HG03280 (cell line): ENCODE measurements around the gene KRT9.
"Not testable (repeated sequence)": the region's sequence is repeated elsewhere in the genome, so short reads cannot be mapped to it uniquely, and the experiment has no call there.

ENCODE experiments used
- ATAC-seq: cut with Tn5 transposase; IDR thresholded peaks from one replicate; pipeline ENCODE4 v1.9.1; 2021; ENCODE audit warnings: mild to moderate bottlenecking, moderate library complexity; ENCODE audit not compliant: unreplicated experiment

KRT9 gene, protein sequence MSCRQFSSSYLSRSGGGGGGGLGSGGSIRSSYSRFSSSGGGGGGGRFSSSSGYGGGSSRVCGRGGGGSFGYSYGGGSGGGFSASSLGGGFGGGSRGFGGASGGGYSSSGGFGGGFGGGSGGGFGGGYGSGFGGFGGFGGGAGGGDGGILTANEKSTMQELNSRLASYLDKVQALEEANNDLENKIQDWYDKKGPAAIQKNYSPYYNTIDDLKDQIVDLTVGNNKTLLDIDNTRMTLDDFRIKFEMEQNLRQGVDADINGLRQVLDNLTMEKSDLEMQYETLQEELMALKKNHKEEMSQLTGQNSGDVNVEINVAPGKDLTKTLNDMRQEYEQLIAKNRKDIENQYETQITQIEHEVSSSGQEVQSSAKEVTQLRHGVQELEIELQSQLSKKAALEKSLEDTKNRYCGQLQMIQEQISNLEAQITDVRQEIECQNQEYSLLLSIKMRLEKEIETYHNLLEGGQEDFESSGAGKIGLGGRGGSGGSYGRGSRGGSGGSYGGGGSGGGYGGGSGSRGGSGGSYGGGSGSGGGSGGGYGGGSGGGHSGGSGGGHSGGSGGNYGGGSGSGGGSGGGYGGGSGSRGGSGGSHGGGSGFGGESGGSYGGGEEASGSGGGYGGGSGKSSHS

DNA sequence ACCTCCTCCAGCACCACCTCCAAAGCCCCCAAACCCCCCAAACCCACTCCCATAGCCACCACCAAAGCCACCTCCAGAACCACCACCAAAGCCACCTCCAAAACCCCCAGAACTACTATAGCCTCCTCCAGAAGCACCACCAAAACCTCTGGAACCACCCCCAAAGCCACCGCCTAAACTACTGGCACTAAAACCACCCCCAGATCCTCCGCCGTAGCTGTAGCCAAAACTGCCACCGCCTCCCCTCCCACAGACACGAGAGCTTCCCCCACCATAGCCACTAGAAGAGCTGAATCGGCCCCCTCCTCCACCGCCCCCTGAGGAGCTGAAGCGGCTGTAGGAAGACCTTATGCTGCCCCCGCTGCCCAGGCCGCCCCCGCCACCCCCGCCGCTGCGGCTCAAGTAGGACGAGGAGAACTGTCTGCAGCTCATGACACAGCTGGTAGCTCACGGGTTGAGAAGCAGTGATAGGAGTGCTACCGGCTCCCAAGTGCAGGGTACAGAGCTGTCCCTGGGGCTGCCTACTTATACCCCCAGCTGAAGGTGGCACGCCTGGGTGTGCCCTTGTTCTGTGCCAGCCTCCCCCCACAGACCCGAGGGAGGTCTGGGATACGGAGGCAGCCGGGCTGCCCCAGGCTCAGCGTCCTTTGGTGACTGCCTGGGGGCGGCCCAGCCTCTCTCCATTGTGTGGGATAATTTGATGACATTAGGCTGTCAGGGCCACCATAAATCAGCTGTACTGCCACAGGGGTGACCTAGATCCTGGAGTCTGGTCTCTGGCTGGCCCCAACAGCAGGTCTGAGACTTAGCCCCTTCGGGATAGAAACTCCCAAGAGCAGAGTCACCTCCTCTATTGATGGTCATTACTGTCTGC lies at the start of gene KRT9:
Gene KRT9, minus strand, starts transcription at position 499 of the 874 bp plus-strand sequence. Its CDS starts 67 bp downstream, at position 432.
- ATAC-seq, result no peak

DNA sequence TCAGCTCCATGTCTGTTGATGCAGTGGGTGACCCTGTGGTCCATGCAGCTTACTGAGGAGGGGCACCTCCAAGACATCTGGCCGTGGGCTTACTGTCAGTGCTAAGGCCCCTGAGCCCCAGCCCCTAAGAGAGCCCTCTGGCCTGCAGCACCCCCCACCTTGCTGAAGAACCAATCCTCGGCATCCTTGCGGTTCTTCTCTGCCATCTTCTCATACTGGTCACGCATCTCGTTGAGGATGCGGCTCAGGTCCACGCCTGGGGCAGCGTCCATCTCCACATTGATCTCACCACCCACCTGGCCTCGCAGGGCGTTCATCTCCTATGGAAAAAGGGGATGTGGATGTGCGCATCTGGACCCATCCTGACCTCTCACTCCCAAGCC lies 49.6 kb upstream of the KRT9 start:
- not testable (repeated sequence) for ATAC-seq

- ATAC-seq, result no peak
Measured at GRCh38 chr17:41620583-41621434, 49.0 kb upstream of the KRT9 start.

- ATAC-seq, result not testable (repeated sequence)
Measured at GRCh38 chr17:41619927-41620582, 48.2 kb upstream of the KRT9 start.

DNA sequence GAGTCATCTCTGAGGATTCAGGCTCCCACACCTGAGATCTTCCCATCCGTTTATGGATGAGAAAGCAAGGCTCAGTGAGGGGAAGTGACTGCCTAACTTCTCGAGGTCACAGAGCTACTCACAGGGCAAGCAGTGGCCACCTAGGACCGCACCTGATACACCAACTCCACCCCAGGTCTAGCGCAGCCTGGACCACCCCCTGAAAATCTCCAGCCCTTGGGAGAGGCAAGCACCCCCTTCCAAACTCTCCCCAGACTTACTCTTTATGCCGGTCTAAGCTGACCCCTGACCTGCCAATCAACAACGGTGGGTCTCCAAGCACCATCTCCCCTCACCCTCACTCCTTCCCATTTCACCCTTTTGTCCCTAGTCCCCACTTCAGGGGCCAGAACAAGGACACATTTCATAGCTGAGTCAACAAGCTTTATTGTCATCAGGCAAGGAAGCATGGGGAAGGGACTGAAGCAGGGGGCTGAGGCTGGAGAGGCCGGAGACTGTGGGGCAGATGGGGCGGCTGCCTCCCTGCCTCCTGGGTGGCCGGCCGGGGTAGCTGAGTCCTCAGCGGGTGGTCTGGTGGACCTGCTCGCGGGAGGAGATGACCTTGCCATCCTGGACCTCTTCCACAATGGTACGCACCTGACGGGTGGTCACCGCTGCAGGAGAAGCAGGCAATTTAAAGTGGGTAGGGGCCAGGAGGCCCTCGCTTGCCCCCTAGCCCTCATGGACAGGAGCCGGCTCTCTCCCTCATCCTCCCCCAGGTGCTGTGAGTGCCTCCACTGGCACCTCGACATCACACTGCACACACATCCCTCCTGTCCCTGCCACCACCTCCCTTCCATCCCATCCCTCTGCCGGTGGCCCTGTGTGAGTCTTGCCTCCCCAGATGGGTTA lies 47.4 kb upstream of the KRT9 start:
- ATAC-seq, result no peak

DNA sequence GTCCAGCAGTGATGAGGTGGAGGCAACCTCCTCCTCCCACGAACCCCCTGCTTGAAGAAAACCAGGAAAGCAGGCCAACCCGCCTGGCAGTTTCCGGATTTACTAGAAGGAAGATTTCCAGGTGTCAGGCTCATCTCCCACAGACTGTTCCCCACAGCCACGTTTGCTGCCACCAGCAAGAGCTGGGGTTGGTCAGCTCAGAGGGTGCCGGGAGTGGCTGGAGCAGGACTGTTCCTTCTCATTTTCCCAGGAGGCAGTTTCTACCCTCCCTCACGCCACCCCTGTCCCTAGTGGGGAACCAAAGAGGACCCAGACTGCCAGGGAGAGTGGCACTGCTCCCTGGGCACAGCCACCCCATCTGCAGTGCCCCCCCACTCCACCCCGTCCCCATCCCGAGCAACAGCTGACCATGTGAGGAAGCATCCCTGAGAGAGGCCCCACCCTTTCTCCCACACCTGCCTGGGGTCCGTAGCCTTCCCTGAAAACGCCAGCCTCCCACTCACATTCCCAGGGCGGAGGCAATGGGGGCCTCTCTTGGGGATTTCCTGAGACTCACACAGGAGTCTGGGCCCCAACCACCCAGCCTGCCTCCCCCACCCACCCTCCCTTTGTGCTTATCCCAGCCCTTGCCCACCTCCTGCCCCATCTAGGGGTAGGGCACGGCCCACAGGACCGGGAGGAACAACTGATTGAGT lies 46.6 kb upstream of the KRT9 start:
- ATAC-seq, result no peak

GRCh38 chr17:41617698-41618097 lies 45.8 kb upstream of the KRT9 start:
- ATAC-seq, result no peak

GRCh38 chr17:41617136-41617535 lies 45.3 kb upstream of the KRT9 start:
- no peak for ATAC-seq

DNA sequence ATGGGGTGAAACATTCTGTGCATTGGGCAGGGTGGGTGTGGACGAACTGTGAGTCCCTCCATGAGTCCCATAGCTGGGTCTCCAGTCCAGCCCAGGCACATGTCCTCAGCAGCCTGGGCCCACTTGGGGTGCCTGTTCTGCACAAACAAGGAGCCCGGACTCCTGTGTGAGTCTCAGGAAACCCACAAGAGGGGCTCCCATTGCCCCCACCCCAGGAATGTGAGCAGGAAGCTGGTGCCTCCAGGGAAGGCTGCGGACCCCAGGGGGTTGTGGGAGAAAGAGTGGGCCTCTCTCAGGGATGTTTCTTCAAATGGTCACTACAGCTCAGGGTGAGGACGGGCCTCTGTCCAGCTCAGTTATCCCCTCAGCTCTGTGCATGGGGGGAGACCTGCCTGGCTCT lies 44.6 kb upstream of the KRT9 start:
- not testable (repeated sequence) for ATAC-seq

DNA sequence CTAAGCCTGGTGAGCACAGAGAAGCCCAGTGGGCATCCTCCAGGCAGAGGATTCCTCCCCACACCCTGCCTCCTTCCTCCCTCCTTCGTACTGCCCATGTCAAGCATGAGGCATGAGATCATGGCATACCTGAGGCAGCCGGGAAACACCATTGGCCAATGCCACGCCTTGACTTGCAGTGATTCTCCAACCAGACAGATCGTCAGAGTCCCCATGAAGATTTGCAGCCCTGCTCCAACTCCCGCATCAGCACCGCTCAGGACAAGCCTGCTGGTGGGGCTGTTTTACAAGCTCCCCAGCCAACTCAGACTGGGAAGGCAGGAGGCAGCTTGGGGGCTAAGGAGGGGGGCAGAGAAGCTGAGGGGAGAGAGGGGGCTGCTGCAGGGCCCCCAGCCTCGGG lies 43.6 kb upstream of the KRT9 start:
- ATAC-seq, result no peak

DNA sequence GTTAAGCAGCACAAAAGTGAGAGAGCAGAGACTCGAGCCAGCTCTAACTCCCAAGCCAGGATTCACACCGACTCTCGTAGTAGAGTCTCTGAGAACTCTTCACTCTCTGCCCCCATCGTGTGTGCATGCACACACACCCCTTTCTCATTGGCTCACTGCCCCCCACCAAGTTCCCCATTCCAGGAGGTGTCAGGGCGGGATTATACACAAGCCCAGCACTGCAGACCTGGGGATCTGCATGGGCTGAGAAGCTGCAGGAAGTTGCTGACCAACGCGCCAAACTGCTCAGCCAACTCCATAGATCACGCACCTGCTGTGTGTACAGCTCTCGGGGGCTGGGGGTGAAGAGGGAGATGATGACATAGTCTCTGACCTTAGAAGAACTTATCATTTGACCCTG lies 42.9 kb upstream of the KRT9 start:
- ATAC-seq, result not testable (repeated sequence)

GRCh38 chr17:41614098-41614497 lies 42.2 kb upstream of the KRT9 start:
- ATAC-seq, result no peak

GRCh38 chr17:41613277-41614082 lies 41.6 kb upstream of the KRT9 start:
- ATAC-seq, result no peak

DNA sequence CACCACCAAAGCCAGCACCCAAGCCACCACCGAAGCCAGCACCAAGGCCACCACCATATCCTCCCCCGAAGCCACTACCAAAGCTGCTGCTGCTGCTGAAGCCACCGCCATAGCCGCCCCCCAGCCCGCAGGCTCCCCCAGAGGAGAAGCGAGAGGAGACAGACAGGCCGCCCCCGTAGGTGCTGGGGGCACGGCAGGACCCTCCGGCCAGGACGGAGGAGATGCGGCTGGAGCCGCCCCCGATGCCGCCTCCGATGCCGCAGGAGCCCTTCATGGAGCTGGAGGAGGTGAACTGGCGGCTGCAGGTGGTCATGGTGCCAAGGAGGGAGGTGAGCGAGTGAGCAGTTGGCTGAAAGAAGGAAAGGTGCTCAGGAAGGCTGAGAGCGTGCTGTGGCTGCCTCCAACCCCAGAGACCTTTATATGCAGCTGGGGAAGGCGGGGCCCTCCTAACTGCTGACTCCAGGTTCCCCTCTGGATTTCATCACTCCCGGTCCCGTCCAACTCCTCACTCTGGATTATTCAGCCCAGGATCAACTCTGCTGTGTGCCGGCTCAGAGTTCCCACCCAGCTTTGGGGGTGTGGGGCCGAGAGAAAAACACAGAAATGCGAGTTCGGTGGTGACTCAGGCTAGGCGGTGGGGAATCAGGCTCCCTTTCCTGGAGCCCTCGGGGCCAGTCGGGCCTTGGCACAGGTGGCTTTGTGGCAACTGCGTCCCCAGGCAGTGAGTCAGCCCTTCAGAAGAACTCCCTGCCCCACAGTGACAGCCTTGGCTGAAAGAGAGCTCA lies 40.7 kb upstream of the KRT9 start, which contains the start of gene KRT16:
Gene KRT16, minus strand, starts transcription at position 392 of the 785 bp plus-strand sequence. Its CDS starts 79 bp downstream, at position 313.
- ATAC-seq, result not testable (repeated sequence)

DNA sequence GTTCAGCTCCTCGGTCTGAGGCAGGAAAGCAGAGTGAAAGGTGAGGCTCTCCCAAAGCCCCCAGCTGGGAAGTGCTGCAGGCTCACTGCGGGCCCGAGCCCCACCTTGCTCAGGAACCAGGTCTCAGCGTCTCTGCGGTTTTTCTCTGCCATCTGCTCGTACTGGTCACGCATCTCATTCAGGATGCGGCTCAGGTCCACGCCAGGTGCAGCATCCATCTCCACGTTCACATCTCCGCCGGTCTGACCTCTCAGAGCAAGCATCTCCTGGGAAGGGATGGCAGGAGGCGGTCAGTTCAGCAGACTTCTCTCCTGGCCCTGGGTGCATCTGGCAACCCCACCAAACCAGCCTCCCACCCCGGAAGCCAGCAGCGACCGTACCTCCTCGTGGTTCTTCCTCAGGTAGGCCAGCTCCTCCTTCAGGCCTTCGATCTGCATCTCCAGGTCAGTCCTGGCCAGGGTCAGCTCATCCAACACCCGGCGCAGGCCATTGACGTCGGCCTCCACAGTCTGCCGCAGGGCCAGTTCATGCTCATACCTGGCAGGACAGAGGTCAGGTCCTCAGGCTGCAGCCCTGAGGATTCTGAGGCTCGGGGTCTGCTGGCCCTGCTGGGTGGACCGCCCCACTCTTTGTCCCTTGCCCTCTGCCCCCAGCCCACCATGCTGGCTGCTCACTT lies 39.2 kb upstream of the KRT9 start:
- no peak for ATAC-seq

DNA sequence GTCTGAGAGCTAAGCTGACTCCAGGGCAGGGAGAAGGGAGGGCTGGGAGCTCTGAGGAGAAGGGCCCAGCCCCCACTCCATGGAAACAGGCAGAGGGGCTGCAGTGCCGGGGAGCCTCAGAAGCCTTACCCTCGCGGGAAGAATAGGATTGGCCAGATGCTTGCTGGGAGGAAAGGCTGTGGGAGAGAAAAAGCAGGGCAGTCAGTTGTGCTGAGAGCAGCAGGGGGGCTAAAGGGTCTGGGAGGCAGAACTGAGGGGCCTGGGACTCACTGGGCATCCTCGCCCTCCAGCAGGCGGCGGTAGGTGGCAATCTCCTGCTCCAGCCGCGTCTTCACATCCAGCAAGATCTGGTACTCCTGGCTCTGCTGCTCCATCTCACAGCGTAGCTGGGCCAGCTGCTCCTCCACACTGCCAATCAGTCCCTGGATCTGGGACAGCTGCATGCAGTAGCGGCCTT lies 38.2 kb upstream of the KRT9 start:
- not testable (repeated sequence) for ATAC-seq
